RWPE1 (cell line): ENCODE measurements around the gene SH3YL1.

Source experiments
- CTCF ChIA-PET: fragments of 350-600 bp; sonication (Branson Sonifier 250); formaldehyde crosslinking; extraction: SDS; loops from one replicate; lab custom pipeline; 2021; lab: Yijun Ruan, JAX
- POLR2A ChIA-PET: fragments of 400-600 bp; formaldehyde crosslinking; extraction: SDS; loops from one replicate; lab custom pipeline; 2020; ENCODE audit warnings: antibody characterized with exemption; ENCODE audit not compliant: low non-redundant PET; lab: Yijun Ruan, JAX
- DNase-seq: peaks from one replicate; pipeline ENCODE4 v3.0.0; 2012; ENCODE audit warnings: low spot score
- H3K27ac ChIP-seq: fragments of 450-650 bp; 2 replicates; pipeline ENCODE4 v1.5.1; 2017
- TF ChIP-seq, protein P1 (sequence below): fragments of 450-650 bp; conservative IDR thresholded peaks from 2 replicates; pipeline ENCODE4 v1.5.1; 2017; ENCODE audit warnings: low read depth, mild to moderate bottlenecking

The SH3YL1 gene

GRCh38 chr2:278927-279320 is 15.1 kb upstream of the SH3YL1 start:
- ChIA-PET POLR2A (no interaction called here), CTCF (interaction anchor here (1.0 kb wide), 1 partner anchor 11 kb away, joined by 4 read pairs; no protein-coding TSS in a partner anchor)
- DNase-seq: no peak
- TF ChIP-seq, protein P1, sequence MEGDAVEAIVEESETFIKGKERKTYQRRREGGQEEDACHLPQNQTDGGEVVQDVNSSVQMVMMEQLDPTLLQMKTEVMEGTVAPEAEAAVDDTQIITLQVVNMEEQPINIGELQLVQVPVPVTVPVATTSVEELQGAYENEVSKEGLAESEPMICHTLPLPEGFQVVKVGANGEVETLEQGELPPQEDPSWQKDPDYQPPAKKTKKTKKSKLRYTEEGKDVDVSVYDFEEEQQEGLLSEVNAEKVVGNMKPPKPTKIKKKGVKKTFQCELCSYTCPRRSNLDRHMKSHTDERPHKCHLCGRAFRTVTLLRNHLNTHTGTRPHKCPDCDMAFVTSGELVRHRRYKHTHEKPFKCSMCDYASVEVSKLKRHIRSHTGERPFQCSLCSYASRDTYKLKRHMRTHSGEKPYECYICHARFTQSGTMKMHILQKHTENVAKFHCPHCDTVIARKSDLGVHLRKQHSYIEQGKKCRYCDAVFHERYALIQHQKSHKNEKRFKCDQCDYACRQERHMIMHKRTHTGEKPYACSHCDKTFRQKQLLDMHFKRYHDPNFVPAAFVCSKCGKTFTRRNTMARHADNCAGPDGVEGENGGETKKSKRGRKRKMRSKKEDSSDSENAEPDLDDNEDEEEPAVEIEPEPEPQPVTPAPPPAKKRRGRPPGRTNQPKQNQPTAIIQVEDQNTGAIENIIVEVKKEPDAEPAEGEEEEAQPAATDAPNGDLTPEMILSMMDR: no peak
- H3K27ac ChIP-seq: no peak overlapping the region

- TF ChIP-seq, protein P1: no peak
- no peak for DNase-seq
- POLR2A ChIA-PET: no interaction called here
- CTCF ChIA-PET: interaction anchor here (0.5 to 1.0 kb wide), 2 partner anchors 12 to 13 kb away, joined by 3 to 4 read pairs; no protein-coding TSS in a partner anchor
- no peak overlapping the region for H3K27ac ChIP-seq
Observed at GRCh38 chr2:278312-278926, 14.6 kb upstream of the SH3YL1 start.

DNA sequence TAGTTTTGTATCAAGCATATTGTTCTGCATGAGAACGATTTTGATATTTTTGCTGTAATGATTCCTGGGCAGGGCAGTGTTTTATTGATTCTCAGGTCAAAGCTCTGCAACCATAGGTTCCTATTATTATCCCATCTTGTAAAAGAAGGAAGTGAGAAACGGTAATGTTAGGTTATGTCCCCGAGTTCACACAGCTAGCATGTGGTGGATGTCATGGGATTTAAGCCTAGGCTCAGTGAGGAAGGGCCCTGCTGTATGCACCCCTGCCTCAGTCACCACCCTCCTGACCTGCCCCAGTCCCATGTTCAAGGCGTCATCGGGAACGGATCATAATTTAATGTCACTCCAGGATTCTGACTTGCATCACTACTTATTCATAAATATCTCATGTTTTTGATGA is 11.6 kb upstream of the SH3YL1 start:
- DNase-seq: no peak
- CTCF ChIA-PET: no interaction called here
- H3K27ac ChIP-seq: no peak overlapping the region
- TF ChIP-seq, protein P1: no peak
- POLR2A ChIA-PET: no interaction called here

GRCh38 chr2:274503-274902 is 10.7 kb upstream of the SH3YL1 start:
- no peak overlapping the region for H3K27ac ChIP-seq
- DNase-seq: no peak
- POLR2A ChIA-PET: no interaction called here
- CTCF ChIA-PET: interaction anchor here (1.2 kb wide), 1 partner anchor 16 kb away, joined by 3 read pairs; no protein-coding TSS in a partner anchor
- TF ChIP-seq, protein P1: no peak

GRCh38 chr2:273333-273732 is 9.5 kb upstream of the SH3YL1 start:
- POLR2A ChIA-PET: no interaction called here
- CTCF ChIA-PET: interaction anchor here (1.2 kb wide), 1 partner anchor 17 kb away, joined by 3 read pairs; no protein-coding TSS in a partner anchor
- TF ChIP-seq, protein P1: no peak
- H3K27ac ChIP-seq: no peak overlapping the region
- no peak for DNase-seq

DNA sequence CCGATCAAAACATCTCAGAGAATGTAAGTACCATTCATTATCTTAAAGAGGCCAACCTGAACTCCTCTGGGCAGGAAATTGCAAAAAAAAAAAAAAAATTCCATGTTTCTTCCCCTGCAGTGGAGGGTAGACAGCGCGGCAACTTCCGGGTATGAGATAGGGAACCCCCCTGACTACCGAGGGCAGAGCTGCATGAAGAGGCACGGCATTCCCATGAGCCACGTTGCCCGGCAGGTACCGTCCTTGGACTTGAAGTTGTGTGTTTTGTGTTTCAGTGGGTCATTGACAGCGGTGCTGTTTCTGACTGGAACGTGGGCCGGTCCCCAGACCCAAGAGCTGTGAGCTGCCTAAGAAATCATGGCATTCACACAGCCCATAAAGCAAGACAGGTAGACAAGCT is 8.1 kb upstream of the SH3YL1 start:
- POLR2A ChIA-PET: no interaction called here
- TF ChIP-seq, protein P1: no peak
- no peak for DNase-seq
- H3K27ac ChIP-seq: no peak overlapping the region
- CTCF ChIA-PET: no interaction called here
